Gastrocnemius medialis (tissue), 4 donors: Measurements from ENCODE around the gene MGMT.

ENCODE experiments used
- POLR2A ChIP-seq, 2 donors: fragments of 450-650 bp; IDR thresholded peaks; one replicate each; pipeline ENCODE4 v1.6.1; 2017; ENCODE audit warnings: antibody characterized with exemption in 2 of 2, mild to moderate bottlenecking in 2 of 2, moderate library complexity in 2 of 2
- TF ChIP-seq, protein P1 (sequence below), 5 experiments: fragments of 450-650 bp in 3 of 5; fragments of 200-600 bp in 2 of 5; sonication (generic) in 2 of 5; IDR thresholded peaks in 4 of 5; conservative IDR thresholded peaks in 1 of 5; 1 replicate in 4 of 5; 2 replicates in 1 of 5; pipeline ENCODE4 v1.5.1; 2016 to 2019; ENCODE audit warnings: antibody characterized with exemption in 5 of 5, mild to moderate bottlenecking in 3 of 5, moderate library complexity in 3 of 5

GRCh38 chr10:129448539-129448938, 18.5 kb upstream of the MGMT start:
- TF ChIP-seq, protein P1, sequence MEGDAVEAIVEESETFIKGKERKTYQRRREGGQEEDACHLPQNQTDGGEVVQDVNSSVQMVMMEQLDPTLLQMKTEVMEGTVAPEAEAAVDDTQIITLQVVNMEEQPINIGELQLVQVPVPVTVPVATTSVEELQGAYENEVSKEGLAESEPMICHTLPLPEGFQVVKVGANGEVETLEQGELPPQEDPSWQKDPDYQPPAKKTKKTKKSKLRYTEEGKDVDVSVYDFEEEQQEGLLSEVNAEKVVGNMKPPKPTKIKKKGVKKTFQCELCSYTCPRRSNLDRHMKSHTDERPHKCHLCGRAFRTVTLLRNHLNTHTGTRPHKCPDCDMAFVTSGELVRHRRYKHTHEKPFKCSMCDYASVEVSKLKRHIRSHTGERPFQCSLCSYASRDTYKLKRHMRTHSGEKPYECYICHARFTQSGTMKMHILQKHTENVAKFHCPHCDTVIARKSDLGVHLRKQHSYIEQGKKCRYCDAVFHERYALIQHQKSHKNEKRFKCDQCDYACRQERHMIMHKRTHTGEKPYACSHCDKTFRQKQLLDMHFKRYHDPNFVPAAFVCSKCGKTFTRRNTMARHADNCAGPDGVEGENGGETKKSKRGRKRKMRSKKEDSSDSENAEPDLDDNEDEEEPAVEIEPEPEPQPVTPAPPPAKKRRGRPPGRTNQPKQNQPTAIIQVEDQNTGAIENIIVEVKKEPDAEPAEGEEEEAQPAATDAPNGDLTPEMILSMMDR (IDR thresholded peaks at IDR 0.05 in 4 of 5, conservative IDR thresholded peaks at IDR 0.05 in 1 of 5): no peak
- TF ChIP-seq POLR2A (IDR thresholded peaks at IDR 0.05): no peak
